OCI-LY3 (cell line): ENCODE data around the gene ORC3.

Source experiments
- H2AFZ ChIP-seq: fragments of 200-600, 300-600 bp; shearing (Covaris generic); 2 replicates; pipeline ENCODE4 v1.6.0; 2014; ENCODE audit warnings: antibody characterized with exemption, low read depth, low read length
- H3K27ac ChIP-seq: fragments of 200-600, 300-600 bp; sonication (generic); 2 replicates; pipeline ENCODE4 v1.5.1; 2014; ENCODE audit warnings: mild to moderate bottlenecking, low read length, moderate library complexity, mixed read lengths
- H3K27me3 ChIP-seq: fragments of 200-600, 300-600 bp; sonication (generic); 2 replicates; pipeline ENCODE4 v1.6.1; 2014; ENCODE audit warnings: low read depth, low read length, mixed read lengths
- H3K36me3 ChIP-seq: fragments of 200-600, 300-600 bp; sonication (generic); replicated peaks from 2 replicates; pipeline ENCODE3; 2014; ENCODE audit warnings: low read depth, low read length, mixed read lengths
- H3K4me1 ChIP-seq: fragments of 300-600, 200-600 bp; sonication (generic); 2 replicates; pipeline ENCODE4 v1.6.1; 2014; ENCODE audit warnings: low read length, mixed read lengths
- H3K4me2 ChIP-seq: fragments of 200-600, 300-600 bp; sonication (generic); 2 replicates; pipeline ENCODE4 v1.6.1; 2014; ENCODE audit warnings: low read length, mixed read lengths
- H3K4me3 ChIP-seq: fragments of 300-600, 200-600 bp; sonication (generic); 2 replicates; pipeline ENCODE4 v1.5.1; 2014; ENCODE audit warnings: antibody characterized with exemption, mild to moderate bottlenecking, low read length, moderate library complexity
- H3K79me2 ChIP-seq: fragments of 300-600, 200-600 bp; shearing (Covaris generic); 2 replicates; pipeline ENCODE4 v1.6.1; 2014; ENCODE audit warnings: mild to moderate bottlenecking, low read length, mixed read lengths
- H3K9ac ChIP-seq: fragments of 300-600, 200-600 bp; shearing (Covaris generic); 2 replicates; pipeline ENCODE4 v1.6.0; 2014; ENCODE audit warnings: mild to moderate bottlenecking, low read length, moderate library complexity
- H3K9me3 ChIP-seq: fragments of 200-600, 300-600 bp; shearing (Covaris generic); 2 replicates; pipeline ENCODE4 v1.6.1; 2014; ENCODE audit warnings: low read length, mixed read lengths; ENCODE audit not compliant: insufficient read depth
- H4K20me1 ChIP-seq: fragments of 200-600, 300-600 bp; sonication (generic); 2 replicates; pipeline ENCODE4 v1.6.1; 2016; ENCODE audit warnings: low read length, mixed read lengths; ENCODE audit not compliant: insufficient read depth
- EZH2phosphoT487 ChIP-seq: fragments of 200-600 bp; shearing (Covaris generic); IDR thresholded peaks from 2 replicates; pipeline ENCODE4 v1.6.1; 2018; ENCODE audit warnings: antibody characterized with exemption, mixed run types, low read depth
- TF ChIP-seq, protein P1 (sequence below): fragments of 200-600, 300-600 bp; sonication (generic); IDR thresholded peaks from 2 replicates; pipeline ENCODE4 v1.5.1; 2014; ENCODE audit warnings: antibody characterized with exemption, low read length, low read depth

ORC3 gene

GRCh38 chr6:87555506-87555905, 34.4 kb upstream of the ORC3 start:
- H3K27me3 ChIP-seq: no peaks in the 10 kb centered on the region
- no peaks in the 10 kb centered on the region for H3K9me3 ChIP-seq
- TF ChIP-seq, protein P1, sequence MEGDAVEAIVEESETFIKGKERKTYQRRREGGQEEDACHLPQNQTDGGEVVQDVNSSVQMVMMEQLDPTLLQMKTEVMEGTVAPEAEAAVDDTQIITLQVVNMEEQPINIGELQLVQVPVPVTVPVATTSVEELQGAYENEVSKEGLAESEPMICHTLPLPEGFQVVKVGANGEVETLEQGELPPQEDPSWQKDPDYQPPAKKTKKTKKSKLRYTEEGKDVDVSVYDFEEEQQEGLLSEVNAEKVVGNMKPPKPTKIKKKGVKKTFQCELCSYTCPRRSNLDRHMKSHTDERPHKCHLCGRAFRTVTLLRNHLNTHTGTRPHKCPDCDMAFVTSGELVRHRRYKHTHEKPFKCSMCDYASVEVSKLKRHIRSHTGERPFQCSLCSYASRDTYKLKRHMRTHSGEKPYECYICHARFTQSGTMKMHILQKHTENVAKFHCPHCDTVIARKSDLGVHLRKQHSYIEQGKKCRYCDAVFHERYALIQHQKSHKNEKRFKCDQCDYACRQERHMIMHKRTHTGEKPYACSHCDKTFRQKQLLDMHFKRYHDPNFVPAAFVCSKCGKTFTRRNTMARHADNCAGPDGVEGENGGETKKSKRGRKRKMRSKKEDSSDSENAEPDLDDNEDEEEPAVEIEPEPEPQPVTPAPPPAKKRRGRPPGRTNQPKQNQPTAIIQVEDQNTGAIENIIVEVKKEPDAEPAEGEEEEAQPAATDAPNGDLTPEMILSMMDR: no peak
- TF ChIP-seq EZH2phosphoT487: no peak
- no peak overlapping the region for H3K4me3 ChIP-seq
- no peak overlapping the region for H3K4me2 ChIP-seq
- no peaks in the 10 kb centered on the region for H4K20me1 ChIP-seq
- H3K4me1 ChIP-seq: no peaks in the 10 kb centered on the region
- no peak overlapping the region for H3K27ac ChIP-seq
- no peak overlapping the region for H2AFZ ChIP-seq
- H3K36me3 ChIP-seq: peaks cover 4% of the 10 kb centered on the region
- H3K79me2 ChIP-seq: no peaks in the 10 kb centered on the region
- no peak overlapping the region for H3K9ac ChIP-seq

GRCh38 chr6:87558446-87558845, 31.5 kb upstream of the ORC3 start:
- Histone ChIP-seq H3K4me3 (no peak overlapping the region), H4K20me1 (no peaks in the 10 kb centered on the region), H3K27ac (no peak overlapping the region), H3K9ac (no peak overlapping the region), H2AFZ (no peak overlapping the region), H3K36me3 (peaks cover 3% of the 10 kb centered on the region), H3K9me3 (no peaks in the 10 kb centered on the region), H3K4me1 (no peaks in the 10 kb centered on the region), H3K4me2 (no peak overlapping the region), H3K79me2 (no peaks in the 10 kb centered on the region), H3K27me3 (no peaks in the 10 kb centered on the region)
- TF ChIP-seq, protein P1: no peak
- TF ChIP-seq EZH2phosphoT487: no peak

GRCh38 chr6:87561017-87561416, 28.9 kb upstream of the ORC3 start:
- Histone ChIP-seq H3K36me3 (no peaks in the 10 kb centered on the region), H3K27me3 (no peaks in the 10 kb centered on the region), H2AFZ (no peak overlapping the region), H3K9ac (no peak overlapping the region), H3K4me3 (no peak overlapping the region), H3K79me2 (no peaks in the 10 kb centered on the region), H4K20me1 (no peaks in the 10 kb centered on the region), H3K4me2 (no peak overlapping the region), H3K27ac (no peak overlapping the region), H3K4me1 (no peaks in the 10 kb centered on the region), H3K9me3 (no peaks in the 10 kb centered on the region)
- TF ChIP-seq, protein P1: no peak
- no peak for TF ChIP-seq EZH2phosphoT487

DNA sequence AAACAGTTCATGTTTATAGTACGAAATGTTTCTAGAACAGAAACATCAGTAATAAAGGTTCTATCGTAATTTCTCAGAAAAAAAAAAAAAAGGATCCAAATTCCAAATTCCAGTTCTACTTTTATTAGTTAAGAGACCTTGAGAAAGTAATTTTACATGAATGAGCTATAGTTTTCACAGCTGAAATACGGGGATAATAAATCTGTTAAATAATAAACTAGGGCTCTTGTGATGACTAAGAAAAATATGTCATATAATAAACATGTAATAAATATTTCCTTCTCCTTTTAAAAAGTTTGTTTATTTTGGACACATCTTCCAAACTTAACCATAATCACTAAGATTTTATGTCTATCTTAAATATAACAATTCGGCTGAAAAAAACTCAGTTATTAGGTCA, 17.9 kb upstream of the ORC3 start:
- peaks cover 35% of the 10 kb centered on the region for H3K79me2 ChIP-seq
- no peak overlapping the region for H3K4me3 ChIP-seq
- no peak overlapping the region for H2AFZ ChIP-seq
- H3K27me3 ChIP-seq: no peaks in the 10 kb centered on the region
- no peak overlapping the region for H3K4me2 ChIP-seq
- H3K27ac ChIP-seq: no peak overlapping the region
- no peaks in the 10 kb centered on the region for H4K20me1 ChIP-seq
- H3K4me1 ChIP-seq: peaks cover 6% of the 10 kb centered on the region; the same call in 1 of the 2 replicates
- no peaks in the 10 kb centered on the region for H3K36me3 ChIP-seq
- no peak for TF ChIP-seq EZH2phosphoT487
- TF ChIP-seq, protein P1: no peak
- H3K9ac ChIP-seq: no peak overlapping the region
- H3K9me3 ChIP-seq: no peaks in the 10 kb centered on the region
